Left colon (tissue), 2 donors: ENCODE measurements around the gene MT3. TPM values are rescaled to one million over a fixed set of nuclear protein-coding genes. Genes with fewer than 3 reads are reported as not detected.

Source experiments
- ATAC-seq: fragments of 200-7000 bp; cut with Tn5 transposase; one replicate; pipeline ENCODE4 v1.9.1; 2020; ENCODE audit warnings: mild to moderate bottlenecking, moderate library complexity
- DNase-seq, 2 donors: peaks; one replicate each; pipeline ENCODE4 v3.0.0-alpha.2; 2020
- intact Hi-C, 2 donors: fragments of 100-400 bp; cut with DNase I in 1 of 2; cut with micrococcal nuclease in 1 of 2; formaldehyde crosslinking; loops; one replicate each; pipeline versions ENCODE4 v1.11.2 to v1.14.0; 2022; cut with DNase I, micrococcal nuclease
- long read RNA-seq: library from polyadenylated mRNA; unstranded; transcript quantifications from one replicate; pipeline ENCODE4 v2.0.0, GENCODE V29; 2021
- total RNA-seq, 2 donors: library from RNA; stranded (reverse); fragmentation: NEBNext Ultra II Directional; extraction: Animal tissue kit (Norgen Biotek cat#: 25700); gene quantifications; one replicate each; pipeline ENCODE4 v1.2.1, GENCODE V29; 2021
- donor health status: DM: no; HTN: no; CAD: no.
- donor health status: DM: yes; HTN: yes; CAD: no.

The MT3 gene
- 1 to 10 TPM; 1.5 to 1.8 TPM for total RNA-seq
- long read RNA-seq: 0 reads

GRCh38 chr16:56589141-56590039 lies at the start of gene MT3:
Gene MT3, plus strand, starts transcription at chr16:56589528. Its CDS starts 63 bp downstream, at chr16:56589591.
- peak; percentile 38 to 60 for DNase-seq
- intact Hi-C loops: no loop called here

GRCh38 chr16:56539656-56540055 lies 49.7 kb upstream of the MT3 start:
- no peak for DNase-seq
- intact Hi-C loops: no loop called here
- no peak for ATAC-seq

More at GRCh38 chr16:56589141-56590039, at the start of gene MT3:
- peak; percentile 88 for ATAC-seq

- intact Hi-C loops: no loop called here
- ATAC-seq: no peak
- no peak for DNase-seq
Observed at GRCh38 chr16:56542039-56542438, 47.3 kb upstream of the MT3 start.

GRCh38 chr16:56547120-56547948 lies 42.0 kb upstream of the MT3 start:
- intact Hi-C loops: no loop called here
- DNase-seq (no peak), ATAC-seq (no peak)

- DNase-seq: no peak
- no peak for ATAC-seq
- intact Hi-C loops: no loop called here
Observed at GRCh38 chr16:56547949-56548567, 41.3 kb upstream of the MT3 start.

GRCh38 chr16:56549161-56549560 lies 40.2 kb upstream of the MT3 start:
- intact Hi-C loops: no loop called here
- ATAC-seq (no peak), DNase-seq (no peak)

GRCh38 chr16:56549744-56550385 lies 39.5 kb upstream of the MT3 start:
- DNase-seq (no peak), ATAC-seq (no peak)
- intact Hi-C loops: no loop called here

- peak; percentile 16 to 45 for DNase-seq
- peak; percentile 90 for ATAC-seq
- intact Hi-C loops: no loop called here
Observed at GRCh38 chr16:56551796-56552738, 37.3 kb upstream of the MT3 start.

- ATAC-seq (no peak), DNase-seq (no peak)
- intact Hi-C loops: no loop called here
Observed at GRCh38 chr16:56554441-56554840, 34.9 kb upstream of the MT3 start.

GRCh38 chr16:56558024-56558747 lies 31.1 kb upstream of the MT3 start:
- no peak for DNase-seq
- intact Hi-C loops: no loop called here
- ATAC-seq: peak; percentile 18

GRCh38 chr16:56559109-56559508 lies 30.2 kb upstream of the MT3 start:
- no peak for DNase-seq
- intact Hi-C loops: no loop called here
- ATAC-seq: no peak

GRCh38 chr16:56560447-56560846 lies 28.9 kb upstream of the MT3 start:
- ATAC-seq (no peak), DNase-seq (no peak)
- intact Hi-C loops: no loop called here

GRCh38 chr16:56561126-56561525 lies 28.2 kb upstream of the MT3 start:
- intact Hi-C loops: no loop called here
- DNase-seq: no peak
- no peak for ATAC-seq

- ATAC-seq: no peak
- DNase-seq: no peak
- intact Hi-C loops: no loop called here
Observed at GRCh38 chr16:56564793-56565477, 24.4 kb upstream of the MT3 start, which contains the start of gene MT4. Gene MT4, plus strand, starts transcription at chr16:56565073. Its CDS starts 56 bp downstream, at chr16:56565129.

GRCh38 chr16:56569971-56570370 lies 19.4 kb upstream of the MT3 start:
- DNase-seq (no peak), ATAC-seq (peak; percentile 27)
- intact Hi-C loops: no loop called here

- intact Hi-C loops: no loop called here
- no peak for DNase-seq
- no peak for ATAC-seq
Observed at GRCh38 chr16:56571525-56571924, 17.8 kb upstream of the MT3 start.

GRCh38 chr16:56574625-56575024 lies 14.7 kb upstream of the MT3 start:
- ATAC-seq (no peak), DNase-seq (no peak)
- intact Hi-C loops: no loop called here
